ENCODE measurements around the gene GRIK5. TPM values are rescaled to one million over a fixed set of nuclear protein-coding genes. Genes with fewer than 3 reads are reported as not detected.

Gene GRIK5
- total RNA-seq, 1 experiment from 2014 or later: 43.1 TPM

- Histone ChIP-seq H2AFZ (ENCODE audit: low read length) (no peak overlapping the region), H2BK20ac (ENCODE audit: low read depth, low read length, poor library complexity, severe bottlenecking) (no peak overlapping the region), H3K9me3 (ENCODE audit: control insufficient read depth, low read depth, low read length) (no peaks in the 10 kb centered on the region), H3K4me1 (ENCODE audit: insufficient read depth, low read length) (peaks cover 2% of the 10 kb centered on the region; the same call in 1 of the 2 replicates), H4K8ac (replicated peaks; ENCODE audit: insufficient read length, low read depth, low read length) (no peak overlapping the region), H3K4me2 (ENCODE audit: insufficient read depth, insufficient read length, low read length) (peak overlapping the region; percentile 81), H3K23me2 (ENCODE audit: insufficient read length, low read depth, low read length, poor library complexity, severe bottlenecking) (peaks cover 16% of the 10 kb centered on the region), H3K79me1 (ENCODE audit: insufficient read depth, low read depth, low read length, poor library complexity, severe bottlenecking) (no peaks in the 10 kb centered on the region), H3K9ac (ENCODE audit: extremely low read depth, insufficient read length, low read length) (peak overlapping the region; percentile 46), H3K14ac (ENCODE audit: insufficient read depth, low read length) (no peak overlapping the region), H2BK12ac (ENCODE audit: insufficient read length, low read depth, low read length) (no peak overlapping the region), H2BK5ac (ENCODE audit: insufficient read length, low read length) (no peak overlapping the region), H4K20me1 (ENCODE audit: control insufficient read depth, insufficient read depth, insufficient read length) (no peaks in the 10 kb centered on the region), H4K91ac (ENCODE audit: insufficient read length, low read depth, low read length) (no peak overlapping the region), H3T11ph (ENCODE audit: low read length) (no peak overlapping the region), H4K5ac (ENCODE audit: insufficient read length, low read depth, low read length) (no peak overlapping the region), H3K4ac (ENCODE audit: low read depth, low read length) (no peak overlapping the region), H2BK120ac (ENCODE audit: low read depth, low read length, poor library complexity, severe bottlenecking) (no peak overlapping the region), H3K18ac (ENCODE audit: insufficient read length, low read depth, low read length) (no peak overlapping the region), H3K23ac (ENCODE audit: insufficient read length, low read depth, low read length) (no peak overlapping the region), H2AK5ac (ENCODE audit: insufficient read length, low read length) (no peak overlapping the region), H3K27ac (ENCODE audit: insufficient read length, low read depth, low read length) (no peak overlapping the region), H3K27me3 (ENCODE audit: insufficient read depth, low read length) (no peaks in the 10 kb centered on the region), H3K79me2 (ENCODE audit: insufficient read depth, low read length) (peaks cover 3% of the 10 kb centered on the region; the same call in 1 of the 2 replicates), H2BK15ac (ENCODE audit: low read depth, low read length) (no peak overlapping the region), H3K56ac (ENCODE audit: insufficient read length, low read depth, low read length) (no peak overlapping the region)
- WGBS (ENCODE audit: extremely low coverage, insufficient read length, low lambda C conversion rate): no CpG with 5 or more reads among the region's 8 CpGs
- Mint-ChIP-seq H3K4me3 (no peak overlapping the region), H3K27ac (no peak overlapping the region), H3K36me3 (ENCODE audit: insufficient read depth in 1 of 3, low read depth in 3 of 3) (peaks cover 10 to 22% (median 20%) of the 10 kb centered on the region in 3 experiments), H3K9me3 (no peaks in the 10 kb centered on the region), H3K27me3 (ENCODE audit: low read depth) (no peaks in the 10 kb centered on the region; the same call in 1 of the 2 replicates), H3K4me1 (peaks cover 9 to 14% of the 10 kb centered on the region in 2 experiments)
- TF ChIP-seq CTCF (conservative IDR thresholded peaks at IDR 0.05): no peak
- no peak for DNase-seq
These were observed 1.6 kb downstream of the GRIK5 start for GRCh38 chr19:42068361-42068755.

All from H9 (cell line).